A673 (cell line): ENCODE data around the gene RFPL3. TPM values are rescaled to one million over a fixed set of nuclear protein-coding genes. Genes with fewer than 3 reads are reported as not detected.

Source experiments
- BruUV-seq: library from RNA; stranded (reverse); fragments of 400-500 nt; replicated peaks from 2 replicates; lab custom pipeline; 2021; lab: Mats Ljungman, UMichigan
- CTCF ChIA-PET: fragments of 300-600 bp; sonication (Branson Sonifier 250); formaldehyde crosslinking; loops from one replicate; lab custom pipeline; 2022; ENCODE audit warnings: antibody characterized with exemption; lab: Charles Lee
- POLR2A ChIA-PET: fragments of 300-600 bp; sonication (Branson Sonifier 250); formaldehyde crosslinking; loops from one replicate; lab custom pipeline; 2022; ENCODE audit warnings: antibody characterized with exemption; ENCODE audit not compliant: low non-redundant PET; lab: Charles Lee
- DNase-seq: peaks from one replicate; pipeline ENCODE4 v3.0.0-alpha.2; 2015; ENCODE audit warnings: low spot score
- H3K27ac ChIP-seq: fragments of 200-600 bp; sonication (generic); 2 replicates; pipeline ENCODE4 v1.5.1; 2016; ENCODE audit warnings: mixed run types, low read depth, mild to moderate bottlenecking, mixed read lengths, antibody characterized with exemption, low read length; ENCODE audit not compliant: poor library complexity, severe bottlenecking
- H3K27me3 ChIP-seq: fragments of 200-600 bp; sonication (generic); replicated peaks from 2 replicates; pipeline ENCODE4 v1.6.1; 2017; ENCODE audit warnings: mixed run types, low read depth, mild to moderate bottlenecking, mixed read lengths, antibody characterized with exemption, low read length; ENCODE audit not compliant: insufficient read depth, poor library complexity
- H3K36me3 ChIP-seq: fragments of 200-600 bp; sonication (generic); 2 replicates; pipeline ENCODE4 v1.6.1; 2016; ENCODE audit warnings: mixed run types, mild to moderate bottlenecking, mixed read lengths, antibody characterized with exemption, low read length; ENCODE audit not compliant: insufficient read depth, poor library complexity, severe bottlenecking
- H3K4me1 ChIP-seq: fragments of 200-600 bp; sonication (generic); 2 replicates; pipeline ENCODE4 v1.6.1; 2017; ENCODE audit warnings: mixed run types, mild to moderate bottlenecking, mixed read lengths, antibody characterized with exemption, low read length; ENCODE audit not compliant: insufficient read depth, poor library complexity, severe bottlenecking
- H3K4me3 ChIP-seq: fragments of 200-600 bp; sonication (generic); 2 replicates; pipeline ENCODE4 v1.5.1; 2016; ENCODE audit warnings: low read depth, mixed run types, mild to moderate bottlenecking, mixed read lengths, low read length; ENCODE audit not compliant: poor library complexity, severe bottlenecking
- H3K9me3 ChIP-seq: fragments of 200-600 bp; sonication (generic); 2 replicates; pipeline ENCODE4 v1.6.1; 2016; ENCODE audit warnings: mixed run types, low read depth, mild to moderate bottlenecking, mixed read lengths, antibody characterized with exemption, low read length; ENCODE audit not compliant: poor library complexity, severe bottlenecking
- CTCF ChIP-seq: fragments of 300-800, 200-600 bp; sonication (generic); conservative IDR thresholded peaks from 2 replicates; pipeline ENCODE4 v1.5.1; 2017; ENCODE audit warnings: low read depth, mild to moderate bottlenecking, antibody characterized with exemption, low read length, moderate library complexity, mixed read lengths
- EZH2 ChIP-seq: fragments of 200-600 bp; sonication (generic); IDR thresholded peaks from 2 replicates; pipeline ENCODE4 v1.6.1; 2017; ENCODE audit warnings: borderline replicate concordance, low read depth, mild to moderate bottlenecking, mixed read lengths, antibody characterized with exemption, low read length; ENCODE audit not compliant: poor library complexity, severe bottlenecking
- intact Hi-C: fragments of 100-400 bp; cut with micrococcal nuclease; formaldehyde crosslinking; loops from one replicate; pipeline ENCODE4 v1.10.0; 2022; ENCODE audit not compliant: unreplicated experiment
- total RNA-seq: library from RNA; stranded (reverse); gene quantifications from 2 replicates; pipeline ENCODE4 v1.2.3, GENCODE V29; 2021

Gene RFPL3
- total RNA-seq, 1 experiment from 2014 or later, result not detected

GRCh38 chr22:32361257-32361656 is 3.6 kb downstream of the RFPL3 start:
- H3K4me3 ChIP-seq, result no peak overlapping the region
- no peak overlapping the region for H3K27ac ChIP-seq
- H3K27me3 ChIP-seq, result no peaks in the 10 kb centered on the region
- POLR2A ChIA-PET, result no interaction called here
- DNase-seq, result no peak
- intact Hi-C loops, result no loop called here
- no peak for TF ChIP-seq CTCF
- no peak for TF ChIP-seq EZH2
- no peaks in the 10 kb centered on the region for H3K4me1 ChIP-seq
- H3K9me3 ChIP-seq, result no peaks in the 10 kb centered on the region
- no peaks in the 10 kb centered on the region for H3K36me3 ChIP-seq
- BruUV-seq, result no TSS peak
- CTCF ChIA-PET, result no interaction called here

GRCh38 chr22:32364210-32364609 is 6.5 kb downstream of the RFPL3 start:
- BruUV-seq, result no TSS peak

GRCh38 chr22:32375678-32376450 is 18.2 kb downstream of the RFPL3 start:
- intact Hi-C loops, result loop anchor here (5.0 kb wide), 1 partner anchor 399 kb away; no protein-coding TSS in a partner anchor
- BruUV-seq, result no TSS peak
- Histone ChIP-seq H3K4me3 (no peak overlapping the region), H3K9me3 (no peaks in the 10 kb centered on the region), H3K4me1 (no peaks in the 10 kb centered on the region), H3K27me3 (peaks cover 4% of the 10 kb centered on the region), H3K36me3 (no peaks in the 10 kb centered on the region), H3K27ac (no peak overlapping the region)
- no peak for TF ChIP-seq CTCF
- no peak for TF ChIP-seq EZH2
- CTCF ChIA-PET, result no interaction called here
- POLR2A ChIA-PET, result no interaction called here
- no peak for DNase-seq

More at GRCh38 chr22:32364210-32364609, 6.5 kb downstream of the RFPL3 start:
- ChIA-PET POLR2A (no interaction called here), CTCF (no interaction called here)
- H3K27ac ChIP-seq, result no peak overlapping the region
- no peak for DNase-seq
- no peaks in the 10 kb centered on the region for H3K27me3 ChIP-seq
- TF ChIP-seq EZH2, result no peak
- no peak for TF ChIP-seq CTCF
- no peaks in the 10 kb centered on the region for H3K36me3 ChIP-seq
- intact Hi-C loops, result no loop called here
- no peaks in the 10 kb centered on the region for H3K9me3 ChIP-seq
- no peaks in the 10 kb centered on the region for H3K4me1 ChIP-seq
- no peak overlapping the region for H3K4me3 ChIP-seq
